ENCODE results near the gene IRS2.

Gene IRS2

GRCh38 chr13:109706015-109706715 lies 80.2 kb downstream of the IRS2 start:
- DNase-seq (ENCODE audit: low read depth in 1 of 2, low spot score in 1 of 2) = no peak

GRCh38 chr13:109704771-109705635 lies 81.4 kb downstream of the IRS2 start:
- DNase-seq (ENCODE audit: low read depth in 1 of 2, low spot score in 1 of 2) = no peak

GRCh38 chr13:109703250-109703649 lies 83.1 kb downstream of the IRS2 start:
- no peak for DNase-seq (ENCODE audit: low read depth in 1 of 2, low spot score in 1 of 2)
